SH-SY5Y (cell line): ENCODE measurements around the gene PCYOX1L.

ENCODE experiments used
- GATA2 ChIP-seq: IDR thresholded peaks from 2 replicates; pipeline ENCODE4 v1.6.1; 2011; ENCODE audit warnings: mild to moderate bottlenecking, low read depth, low read length
- GATA3 ChIP-seq: IDR thresholded peaks from 2 replicates; pipeline ENCODE4 v1.6.1; 2011; ENCODE audit warnings: low read depth, mild to moderate bottlenecking, low read length, moderate library complexity

DNA sequence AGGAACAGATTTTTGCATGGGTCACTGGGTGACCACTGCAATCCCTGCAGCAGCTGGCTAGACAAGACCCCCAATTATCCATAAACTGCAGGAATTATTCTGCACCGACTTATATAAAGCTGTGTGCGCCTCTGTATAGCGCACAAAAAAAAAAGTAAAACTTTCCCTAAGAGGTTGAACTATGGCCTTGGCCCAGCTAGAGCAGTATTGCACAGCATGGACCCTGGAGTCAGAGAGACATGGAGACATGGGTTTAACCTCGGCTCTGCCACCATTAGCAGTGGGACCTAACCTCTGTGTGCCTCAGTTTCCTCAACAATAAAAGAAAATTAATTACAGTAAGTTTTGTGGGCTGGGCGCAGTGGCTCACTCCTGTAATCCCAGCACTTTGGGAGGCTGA lies 29.7 kb upstream of the PCYOX1L start:
- TF ChIP-seq GATA2 (no peak), GATA3 (no peak)
